Epithelial cell of esophagus (primary cell): ENCODE results near the gene FAM168B.

Experiments used
- DNase-seq: peaks from one replicate; pipeline ENCODE4 v3.0.0; 2010; ENCODE audit warnings: low read depth
- H3K4me3 ChIP-seq: 2 replicates; pipeline ENCODE4 v1.5.1; 2011; ENCODE audit warnings: mild to moderate bottlenecking, low read length, control low read depth
- CTCF ChIP-seq: IDR thresholded peaks from 2 replicates; pipeline ENCODE4 v1.5.1; 2011; ENCODE audit warnings: low read depth, mild to moderate bottlenecking, low read length, control low read depth, inconsistent platforms; ENCODE audit not compliant: insufficient read depth; ENCODE audit errors: missing control alignments

The FAM168B gene

GRCh38 chr2:131058920-131059319 is 34.3 kb downstream of the FAM168B start:
- no peak for TF ChIP-seq CTCF
- no peak overlapping the region for H3K4me3 ChIP-seq
- no peak for DNase-seq

GRCh38 chr2:131058214-131058843 is 34.9 kb downstream of the FAM168B start:
- no peak for DNase-seq
- no peak overlapping the region for H3K4me3 ChIP-seq
- no peak for TF ChIP-seq CTCF

GRCh38 chr2:131056932-131057287 is 36.4 kb downstream of the FAM168B start:
- no peak for TF ChIP-seq CTCF
- no peak for DNase-seq
- no peak overlapping the region for H3K4me3 ChIP-seq

GRCh38 chr2:131056204-131056931 is 36.9 kb downstream of the FAM168B start:
- no peak overlapping the region for H3K4me3 ChIP-seq
- TF ChIP-seq CTCF = no peak
- DNase-seq = no peak

GRCh38 chr2:131055169-131056065 is 37.8 kb downstream of the FAM168B start:
- no peak for TF ChIP-seq CTCF
- H3K4me3 ChIP-seq = no peak overlapping the region
- no peak for DNase-seq

GRCh38 chr2:131054488-131054887 is 38.8 kb downstream of the FAM168B start:
- TF ChIP-seq CTCF = no peak
- no peak overlapping the region for H3K4me3 ChIP-seq
- no peak for DNase-seq
